ENCODE results near the gene CYP27B1.

Gene CYP27B1

GRCh38 chr12:57720606-57721595, 46.0 kb downstream of the CYP27B1 start:
- no peak overlapping the region for H3K4me2 ChIP-seq (ENCODE audit: low read depth, low read length)
- no peaks in the 10 kb centered on the region for H3K9me3 ChIP-seq (replicated peaks; ENCODE audit: insufficient read depth, low read length)
- no peak for DNase-seq
- H3K9me2 ChIP-seq (replicated peaks; ENCODE audit: insufficient read depth, low read length), result no peaks in the 10 kb centered on the region
- H3K4me3 ChIP-seq (ENCODE audit: low read length), result no peak overlapping the region
- H3K79me2 ChIP-seq (ENCODE audit: low read length), result no peaks in the 10 kb centered on the region
- H3K27me3 ChIP-seq (replicated peaks; ENCODE audit: insufficient read depth, low read length), result no peaks in the 10 kb centered on the region
- H3F3A ChIP-seq (ENCODE audit: insufficient read depth, low read length), result no peaks in the 10 kb centered on the region; the same call in 1 of the 2 replicates
- H3K27ac ChIP-seq (ENCODE audit: low read length), result no peak overlapping the region
- TF ChIP-seq EZH2phosphoT487 (IDR thresholded peaks at IDR 0.05; ENCODE audit: low read length), result no peak
- no peak for TF ChIP-seq EZH2 (optimal IDR thresholded peaks at IDR 0.05; ENCODE audit: low read depth, low read length)
- no peak for TF ChIP-seq CTCF (IDR thresholded peaks at IDR 0.05; ENCODE audit: low read length)
- H4K20me1 ChIP-seq (ENCODE audit: insufficient read depth, low read length), result no peaks in the 10 kb centered on the region
- no peaks in the 10 kb centered on the region; the same call in 1 of the 2 replicates for H3K36me3 ChIP-seq (replicated peaks; ENCODE audit: insufficient read depth, low read length)
- H2AFZ ChIP-seq (ENCODE audit: low read length), result no peak overlapping the region
- no peaks in the 10 kb centered on the region for H3K4me1 ChIP-seq (ENCODE audit: low read length)
- no peak overlapping the region for H3K9ac ChIP-seq (ENCODE audit: low read length)

GRCh38 chr12:57719777-57720605, 46.9 kb downstream of the CYP27B1 start:
- H3K4me2 ChIP-seq (ENCODE audit: low read depth, low read length), result no peak overlapping the region
- no peaks in the 10 kb centered on the region for H4K20me1 ChIP-seq (ENCODE audit: insufficient read depth, low read length)
- no peak overlapping the region for H3K9ac ChIP-seq (ENCODE audit: low read length)
- no peaks in the 10 kb centered on the region; the same call in 1 of the 2 replicates for H3F3A ChIP-seq (ENCODE audit: insufficient read depth, low read length)
- DNase-seq, result no peak
- H2AFZ ChIP-seq (ENCODE audit: low read length), result no peak overlapping the region
- H3K79me2 ChIP-seq (ENCODE audit: low read length), result no peaks in the 10 kb centered on the region
- TF ChIP-seq EZH2phosphoT487 (IDR thresholded peaks at IDR 0.05; ENCODE audit: low read length), result no peak
- TF ChIP-seq CTCF (IDR thresholded peaks at IDR 0.05; ENCODE audit: low read length), result no peak
- TF ChIP-seq EZH2 (optimal IDR thresholded peaks at IDR 0.05; ENCODE audit: low read depth, low read length), result no peak
- no peaks in the 10 kb centered on the region; the same call in 1 of the 2 replicates for H3K36me3 ChIP-seq (replicated peaks; ENCODE audit: insufficient read depth, low read length)
- H3K9me2 ChIP-seq (replicated peaks; ENCODE audit: insufficient read depth, low read length), result no peaks in the 10 kb centered on the region
- no peaks in the 10 kb centered on the region for H3K4me1 ChIP-seq (ENCODE audit: low read length)
- no peak overlapping the region for H3K27ac ChIP-seq (ENCODE audit: low read length)
- H3K9me3 ChIP-seq (replicated peaks; ENCODE audit: insufficient read depth, low read length), result no peaks in the 10 kb centered on the region
- H3K27me3 ChIP-seq (replicated peaks; ENCODE audit: insufficient read depth, low read length), result no peaks in the 10 kb centered on the region
- no peak overlapping the region for H3K4me3 ChIP-seq (ENCODE audit: low read length)

GRCh38 chr12:57718641-57719528, 48.0 kb downstream of the CYP27B1 start:
- no peak for DNase-seq
- TF ChIP-seq EZH2phosphoT487 (IDR thresholded peaks at IDR 0.05; ENCODE audit: low read length) (no peak), EZH2 (optimal IDR thresholded peaks at IDR 0.05; ENCODE audit: low read depth, low read length) (no peak), CTCF (IDR thresholded peaks at IDR 0.05; ENCODE audit: low read length) (no peak)
- Histone ChIP-seq H4K20me1 (ENCODE audit: insufficient read depth, low read length) (no peaks in the 10 kb centered on the region), H3K36me3 (replicated peaks; ENCODE audit: insufficient read depth, low read length) (no peaks in the 10 kb centered on the region; the same call in 1 of the 2 replicates), H3K4me1 (ENCODE audit: low read length) (no peaks in the 10 kb centered on the region), H3K4me3 (ENCODE audit: low read length) (no peak overlapping the region), H3K4me2 (ENCODE audit: low read depth, low read length) (no peak overlapping the region), H2AFZ (ENCODE audit: low read length) (no peak overlapping the region), H3K9me3 (replicated peaks; ENCODE audit: insufficient read depth, low read length) (no peaks in the 10 kb centered on the region), H3K27ac (ENCODE audit: low read length) (no peak overlapping the region), H3K9ac (ENCODE audit: low read length) (no peak overlapping the region), H3K9me2 (replicated peaks; ENCODE audit: insufficient read depth, low read length) (no peaks in the 10 kb centered on the region), H3K27me3 (replicated peaks; ENCODE audit: insufficient read depth, low read length) (no peaks in the 10 kb centered on the region), H3F3A (ENCODE audit: insufficient read depth, low read length) (no peaks in the 10 kb centered on the region), H3K79me2 (ENCODE audit: low read length) (no peaks in the 10 kb centered on the region)
